Measurements from ENCODE around the gene PHLDA2. TPM values are rescaled to one million over a fixed set of nuclear protein-coding genes. Genes with fewer than 3 reads are reported as not detected.

PHLDA2 gene
- total RNA-seq, 1 donor from 2014 or later, result 45.0 TPM

DNA sequence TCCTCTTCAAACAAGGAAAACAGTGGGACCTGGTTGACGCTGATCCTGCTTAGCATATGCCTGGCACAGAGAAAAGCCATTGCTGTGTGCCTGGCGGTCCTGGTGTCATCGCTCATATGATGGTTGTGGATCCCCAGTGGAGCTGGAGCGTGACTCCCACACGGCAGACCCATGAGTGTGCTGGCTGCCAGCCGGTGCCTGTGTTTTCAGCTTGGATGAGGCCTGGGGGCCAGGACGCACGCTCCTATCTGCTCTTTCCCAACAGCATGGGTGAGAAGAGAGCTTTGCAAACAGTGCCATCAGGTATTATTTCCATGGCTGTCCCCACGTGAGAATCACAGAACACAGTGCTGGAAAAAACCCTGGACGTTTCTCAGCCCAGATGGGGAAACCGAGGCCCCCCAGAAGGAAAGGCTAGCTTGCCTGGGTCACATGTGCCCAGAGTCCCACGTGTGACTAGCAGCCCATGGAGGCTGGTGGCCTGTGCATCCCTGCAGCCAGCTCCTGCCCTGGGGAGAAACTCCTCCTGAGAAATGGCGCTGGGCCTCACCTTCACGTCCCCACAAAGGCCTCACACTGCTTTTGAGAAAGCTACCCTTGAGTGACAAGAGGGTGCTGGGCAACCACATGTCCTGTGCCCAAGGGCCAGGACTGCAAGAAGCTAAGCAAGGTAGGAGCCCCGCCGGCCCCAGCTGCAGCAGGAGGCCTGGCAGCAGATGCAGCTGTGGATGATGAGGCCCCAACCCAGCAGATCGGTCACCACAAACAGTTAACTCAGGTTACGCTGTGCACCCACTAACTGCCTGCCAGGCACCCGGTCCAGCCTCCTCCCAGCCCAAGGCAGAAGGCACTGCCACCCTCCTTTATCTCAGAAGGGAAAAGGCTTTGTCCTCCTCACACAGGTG lies 47.9 kb downstream of the PHLDA2 start:
- no peak for ATAC-seq

DNA sequence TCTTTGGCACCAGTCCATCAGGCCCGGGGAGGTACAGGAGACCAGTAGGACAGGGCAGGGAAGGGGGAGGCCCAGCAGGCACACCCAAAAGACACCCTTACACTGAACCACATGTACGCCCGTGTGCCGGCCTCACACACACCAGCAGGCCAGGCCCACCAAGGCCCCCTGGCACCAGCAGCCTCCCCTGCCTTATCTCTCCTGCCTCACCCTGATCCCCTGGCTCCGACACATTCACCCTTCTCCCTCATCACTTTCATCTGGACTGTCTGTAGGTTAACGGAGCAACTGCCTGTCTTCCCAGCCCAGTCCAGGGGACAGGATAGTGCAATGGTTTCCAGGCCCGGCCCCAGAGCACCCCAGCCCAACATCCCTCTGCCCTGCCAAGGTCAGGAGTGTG lies 48.6 kb downstream of the PHLDA2 start:
- no peak for ATAC-seq

- ATAC-seq, result no peak
Measured at GRCh38 chr11:2878782-2879181, 50.4 kb downstream of the PHLDA2 start.

Other genes starting within 250 kb of the PHLDA2 start
- gene KCNQ1OT1, start 229.4 kb downstream of the PHLDA2 start, total RNA-seq, result 0.60 TPM
- 3.5 TPM for gene CDKN1C, start 43.6 kb downstream of the PHLDA2 start, total RNA-seq
- 113 TPM for gene NAP1L4, start 62.9 kb upstream of the PHLDA2 start, total RNA-seq
- 39.4 TPM for gene CARS1, start 128.0 kb upstream of the PHLDA2 start, total RNA-seq
- 13.4 TPM for gene OSBPL5, start 235.9 kb upstream of the PHLDA2 start, total RNA-seq